Activated CD4-positive, alpha-beta T cell treated with anti-CD3 and anti-CD28 coated beads for 48 hours (primary cell): ENCODE results near the gene KRTAP5-10.
"Not testable (repeated sequence)": the region's sequence is repeated elsewhere in the genome, so short reads cannot be mapped to it uniquely, and the experiment has no call there.

Source experiments
- DNase-seq: peaks from one replicate; pipeline ENCODE4 v3.0.0-alpha.2; 2020

Gene KRTAP5-10

DNA sequence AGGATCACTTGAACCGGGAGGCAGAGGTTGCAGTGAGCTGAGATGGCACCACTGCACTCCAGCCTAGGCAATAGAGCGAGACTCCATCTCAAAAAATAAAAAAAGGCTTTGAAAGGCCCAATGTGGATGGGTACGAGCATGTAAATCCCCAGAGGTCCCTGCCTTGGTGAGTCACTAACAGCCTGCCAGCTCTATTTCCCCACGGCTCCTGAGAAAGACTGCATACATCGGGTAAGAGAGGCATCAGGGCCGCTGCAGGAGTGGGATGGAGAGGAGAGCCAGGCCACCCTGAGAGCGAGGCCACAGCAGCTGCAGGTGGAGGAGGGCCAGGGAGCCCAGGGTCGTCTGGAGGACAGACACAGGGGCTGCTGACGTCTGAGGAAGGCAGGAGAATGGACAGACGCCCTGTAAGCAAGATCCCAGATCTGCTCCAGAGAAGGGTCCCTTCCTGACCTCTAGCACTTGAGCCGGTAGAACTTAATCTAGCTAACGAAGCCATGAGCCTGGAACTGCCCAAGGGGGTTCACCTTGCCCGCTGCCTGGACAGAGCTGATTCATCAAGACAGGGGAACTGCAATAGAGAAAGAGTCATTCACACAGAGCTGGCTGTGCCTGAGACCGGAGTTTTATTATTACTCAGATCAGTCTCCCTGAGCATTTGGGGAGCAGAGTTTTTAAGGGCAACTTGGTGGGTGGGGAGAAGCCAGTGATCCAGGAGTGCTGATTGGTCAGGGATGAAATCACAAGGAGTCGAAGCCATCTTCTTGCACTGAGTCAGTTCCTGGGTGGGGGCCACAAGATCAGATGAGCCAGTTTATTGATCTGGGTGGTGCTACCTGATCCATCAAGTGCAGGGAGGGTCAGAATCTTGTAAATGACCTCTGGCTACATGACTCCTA lies 22.2 kb upstream of the KRTAP5-10 start:
- peak; percentile 46 for DNase-seq

- DNase-seq, result peak; percentile 7
These were observed 21.5 kb upstream of the KRTAP5-10 start for GRCh38 chr11:71543866-71544265.

DNA sequence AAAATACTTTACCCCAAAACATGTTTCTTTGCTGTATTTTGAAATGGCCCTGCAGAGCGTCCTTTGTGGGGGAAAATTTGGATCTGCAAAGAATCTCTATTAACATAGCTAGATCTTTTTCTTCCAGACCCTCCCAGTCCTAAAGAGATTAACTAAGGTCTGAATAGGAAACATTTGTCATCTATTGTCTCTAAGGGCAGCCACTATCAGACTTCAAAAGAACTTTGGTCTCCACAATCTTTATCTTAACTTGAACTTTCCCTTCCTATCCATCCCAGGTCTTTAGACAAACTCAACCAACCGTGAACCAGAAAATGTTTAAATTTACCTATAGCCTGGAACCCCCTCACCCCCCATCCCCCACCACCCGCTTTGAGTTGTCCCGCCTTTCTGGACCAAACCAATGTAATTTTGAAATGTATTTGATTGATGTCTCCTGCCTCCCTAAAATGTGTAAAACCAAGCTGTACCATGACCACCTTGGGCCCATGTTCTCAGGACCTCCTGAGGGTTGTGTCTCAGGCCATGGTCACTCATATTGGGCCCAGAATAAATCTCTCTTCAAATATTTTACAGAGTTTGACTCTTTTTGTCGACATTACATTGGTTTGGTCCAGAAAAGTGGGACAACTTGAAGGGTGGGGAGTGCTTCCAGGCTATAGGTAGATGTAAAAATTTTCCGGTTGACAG lies 20.7 kb upstream of the KRTAP5-10 start:
- DNase-seq, result no peak

DNA sequence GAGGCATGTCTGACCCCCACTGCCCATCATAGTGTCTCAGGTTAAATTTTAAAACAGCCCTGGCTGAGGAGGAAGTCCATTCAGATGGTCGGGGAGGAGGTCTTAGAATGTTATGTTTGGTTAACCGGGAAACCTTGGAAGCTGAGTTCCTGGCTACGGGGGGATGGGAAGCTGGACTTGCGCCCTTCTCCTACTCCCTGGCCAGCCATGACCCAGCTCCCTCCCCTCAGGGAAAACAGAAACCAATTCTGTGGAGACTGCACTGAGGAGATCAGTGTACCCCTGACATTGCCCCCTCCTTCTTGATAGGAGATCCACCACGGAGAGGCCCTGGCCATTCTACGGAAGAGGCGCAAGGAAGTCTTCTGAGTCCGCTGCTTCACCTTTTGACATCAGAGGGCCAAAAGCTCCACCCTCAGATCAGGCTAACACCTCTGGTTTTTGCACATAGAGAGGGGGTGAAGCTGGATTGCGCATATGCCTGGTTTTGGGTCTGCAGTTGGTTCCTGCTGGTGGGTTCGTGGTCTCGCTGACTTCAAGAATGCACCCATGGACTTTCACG lies 19.9 kb upstream of the KRTAP5-10 start:
- no peak for DNase-seq

DNA sequence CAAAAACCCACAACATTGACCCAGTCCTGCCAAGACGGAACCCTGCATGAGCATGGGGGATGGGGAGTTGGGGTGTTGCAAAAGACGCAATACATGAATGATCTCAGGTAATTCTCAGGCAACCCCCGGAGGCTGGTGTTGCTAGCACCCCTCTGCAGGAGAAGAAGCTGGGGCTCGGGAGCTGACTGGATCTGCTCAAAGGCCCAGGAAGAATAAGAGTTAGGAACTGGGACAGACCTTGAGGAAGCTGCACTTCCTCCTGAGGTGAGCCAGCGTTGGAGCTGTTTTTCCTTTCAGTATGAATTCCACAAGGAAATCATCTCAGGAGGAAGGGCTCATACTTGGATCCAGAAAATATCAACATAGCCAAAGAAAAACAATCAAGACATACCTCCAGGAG lies 17.2 kb upstream of the KRTAP5-10 start, which contains the start of gene KRTAP5-9:
TSS of gene KRTAP5-9 (plus strand) at position 301 of the 400 bp plus-strand sequence. CDS start 238 bp downstream, outside the sequence.
- no peak for DNase-seq

- no peak for DNase-seq
These were observed 16.6 kb upstream of the KRTAP5-10 start for GRCh38 chr11:71548716-71549151.

DNA sequence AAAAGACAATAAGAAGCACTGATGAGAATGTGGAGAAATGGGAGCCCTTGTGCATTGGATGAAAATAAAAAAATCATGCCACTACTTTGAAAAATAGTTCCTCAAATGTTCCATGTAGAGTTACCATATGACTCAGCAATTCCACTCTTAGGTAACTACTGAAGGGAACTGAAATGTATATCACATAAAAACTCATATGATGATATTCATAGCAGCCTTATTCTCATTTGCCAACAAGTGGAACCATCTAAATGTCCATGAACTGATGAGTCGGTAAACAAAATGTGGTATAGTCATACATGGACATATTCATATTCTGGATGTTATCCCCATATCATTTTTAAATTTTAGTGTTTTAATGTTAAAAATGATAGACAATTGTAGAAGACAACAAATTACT lies 13.7 kb upstream of the KRTAP5-10 start:
- no peak for DNase-seq

DNA sequence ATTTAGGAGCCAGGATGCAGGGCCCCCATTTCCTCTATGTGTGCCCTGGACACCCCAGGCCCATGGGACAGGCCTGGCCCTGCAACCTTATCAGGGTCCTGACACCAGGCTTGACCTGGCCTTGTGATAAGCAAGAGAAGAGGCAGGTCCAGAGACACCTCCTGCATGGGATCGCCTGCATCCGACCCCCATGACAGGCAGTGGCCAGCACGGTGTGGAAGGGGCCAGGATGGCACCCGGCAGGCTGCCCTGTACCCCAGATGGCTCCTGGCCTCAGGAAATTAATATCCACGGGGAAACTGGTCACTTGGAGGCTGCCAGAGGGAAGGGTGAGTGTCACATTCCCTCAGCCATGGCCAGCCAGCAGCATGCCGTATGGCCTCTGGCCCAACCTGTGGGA lies 10.4 kb upstream of the KRTAP5-10 start:
- no peak for DNase-seq

DNA sequence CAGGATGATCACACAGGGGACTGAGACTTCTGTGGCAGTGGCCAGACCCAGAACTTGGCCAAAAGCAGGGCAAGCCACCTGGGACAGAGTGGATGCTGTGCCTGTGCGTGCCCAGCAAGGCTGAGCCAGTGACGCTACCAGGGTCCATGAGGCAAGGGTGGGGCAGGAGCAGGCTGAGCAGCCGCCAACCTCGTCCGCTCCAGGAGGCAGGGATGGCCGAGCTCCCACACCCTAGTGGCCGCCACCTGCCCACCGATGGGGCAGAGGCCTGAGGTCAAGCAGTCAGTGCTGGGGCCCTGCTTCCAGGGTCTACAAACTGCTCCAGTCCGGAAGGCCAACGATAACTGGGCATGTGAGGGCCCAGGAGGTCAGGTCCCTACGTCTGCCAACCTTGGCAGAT lies 9.9 kb upstream of the KRTAP5-10 start:
- no peak for DNase-seq

DNA sequence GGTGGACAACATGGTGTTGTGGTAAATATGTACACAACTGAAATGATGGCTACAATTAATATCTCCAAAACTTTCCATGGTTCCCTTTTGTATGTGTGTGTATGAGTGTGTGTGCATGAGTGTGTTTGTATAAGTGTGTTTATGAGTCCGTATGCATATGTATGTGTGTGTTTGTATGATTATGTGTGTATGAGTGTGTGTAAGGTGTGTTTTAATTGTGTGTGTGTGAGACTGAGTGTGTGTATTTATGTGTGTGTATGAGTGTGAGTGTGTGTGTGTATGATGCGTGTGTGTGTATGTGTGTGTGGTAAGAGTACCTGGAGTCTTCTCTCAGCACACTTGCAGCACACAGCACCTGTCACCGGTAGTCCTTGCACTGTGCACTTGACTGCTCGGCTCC lies 9.3 kb upstream of the KRTAP5-10 start:
- no peak for DNase-seq

DNA sequence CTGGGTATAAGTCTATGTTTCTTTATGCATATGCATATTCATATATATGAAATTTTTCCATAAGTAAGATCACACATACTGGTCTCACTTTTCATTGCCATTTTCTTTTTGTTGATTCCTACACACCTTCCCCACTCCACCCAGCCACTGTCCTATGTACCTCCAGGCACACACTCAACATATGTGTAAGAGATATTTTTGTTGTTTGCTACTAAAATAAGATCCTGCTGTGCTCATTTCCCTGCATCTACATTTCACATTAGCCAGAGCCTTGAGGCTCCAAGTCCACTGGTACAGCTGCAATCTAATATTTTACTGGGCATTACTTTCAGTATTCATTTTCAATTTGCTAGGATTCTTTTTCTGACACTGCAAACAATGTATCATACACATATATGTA lies 8.1 kb upstream of the KRTAP5-10 start:
- DNase-seq, result no peak

GRCh38 chr11:71558996-71559395 lies 6.4 kb upstream of the KRTAP5-10 start:
- DNase-seq, result no peak

GRCh38 chr11:71562120-71562519 lies 3.2 kb upstream of the KRTAP5-10 start:
- no peak for DNase-seq

GRCh38 chr11:71563406-71563805 lies 2.0 kb upstream of the KRTAP5-10 start:
- DNase-seq, result peak; percentile 40

DNA sequence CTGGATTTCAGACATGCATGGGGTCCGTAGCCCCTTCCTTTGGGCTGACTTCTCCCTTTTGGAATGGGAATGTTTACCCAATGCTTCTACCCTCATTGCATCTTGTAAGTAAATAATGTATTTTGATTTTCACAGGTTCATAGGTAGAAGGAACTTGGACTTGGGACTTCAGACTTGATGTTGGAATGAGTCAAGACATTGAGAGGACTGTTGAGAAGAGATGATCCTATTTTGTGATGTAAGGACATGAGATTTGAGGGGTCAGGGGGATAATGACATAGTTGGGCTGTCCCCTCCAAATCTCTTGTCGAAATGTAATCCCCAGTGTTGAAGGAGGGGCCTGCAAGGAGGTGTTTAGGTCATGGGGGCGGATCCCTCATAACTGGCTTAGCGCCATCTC lies 933 bp upstream of the KRTAP5-10 start:
- no peak for DNase-seq

- no peak for DNase-seq
These were observed 788 bp downstream of the KRTAP5-10 start for GRCh38 chr11:71566081-71566620.

GRCh38 chr11:71566626-71567599 lies 1.6 kb downstream of the KRTAP5-10 start:
- not testable (repeated sequence) for DNase-seq

GRCh38 chr11:71567633-71568032 lies 2.3 kb downstream of the KRTAP5-10 start:
- DNase-seq, result not testable (repeated sequence)

GRCh38 chr11:71568704-71569349 lies 3.5 kb downstream of the KRTAP5-10 start:
- no peak for DNase-seq

DNA sequence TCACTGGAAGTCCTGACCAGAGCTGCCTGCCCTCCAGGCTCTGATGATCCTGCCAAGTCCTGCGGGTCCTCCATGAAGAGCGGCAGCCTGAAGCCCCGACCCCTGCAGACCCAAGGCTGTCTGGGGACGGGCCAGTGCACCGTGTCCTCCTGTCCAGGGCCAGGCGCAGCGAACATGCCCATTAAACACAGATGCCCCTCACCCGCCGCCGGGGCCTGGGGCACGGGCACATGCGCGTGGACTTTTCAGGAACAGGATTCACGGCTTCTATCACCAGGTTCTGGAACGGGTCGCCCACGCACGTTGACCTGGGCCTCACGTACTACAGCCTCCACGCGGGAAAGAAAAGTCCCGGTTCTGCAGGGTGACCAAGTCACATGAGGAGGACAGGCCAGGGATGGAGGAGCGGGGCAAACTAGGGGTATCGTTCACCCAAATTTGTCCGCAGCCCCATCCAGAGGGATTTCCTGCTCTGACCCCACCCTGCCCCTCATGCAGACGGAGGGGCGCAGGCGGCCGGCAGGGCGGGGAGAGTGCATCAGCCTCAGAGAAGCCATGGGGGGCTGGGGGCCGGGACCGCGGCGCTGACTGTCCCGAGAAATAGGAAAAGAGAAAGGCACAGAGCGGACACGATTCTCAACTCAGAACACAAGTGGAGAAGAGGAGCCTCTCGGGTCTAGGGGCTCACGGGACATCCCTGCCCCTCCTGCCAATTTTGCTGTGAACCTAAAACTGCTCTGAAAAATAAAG lies 5.9 kb downstream of the KRTAP5-10 start:
- not testable (repeated sequence) for DNase-seq

DNA sequence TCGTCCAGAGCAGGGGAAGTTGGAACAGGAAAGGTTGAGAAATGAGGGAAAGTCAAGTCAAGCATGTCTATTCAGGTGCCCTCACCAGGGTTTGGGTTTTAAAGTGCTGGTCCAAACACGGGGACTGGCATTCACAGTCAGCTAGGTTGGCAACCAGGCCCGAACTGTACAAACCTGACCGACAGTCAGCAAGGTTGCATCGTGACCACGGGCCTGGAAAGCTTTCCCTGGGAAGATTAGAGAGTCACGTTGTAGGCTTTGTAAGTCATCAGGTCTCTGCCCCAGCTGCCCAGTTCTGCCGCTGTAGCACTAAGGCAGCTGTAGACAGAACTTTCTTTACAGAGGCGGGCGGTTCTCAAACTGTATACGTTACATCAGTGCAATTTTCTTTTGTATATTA lies 7.4 kb downstream of the KRTAP5-10 start:
- no peak for DNase-seq
